HCEC 1CT (cell line): ENCODE measurements around the gene CDH23.
"Not testable (repeated sequence)": the region's sequence is repeated elsewhere in the genome, so short reads cannot be mapped to it uniquely, and the experiment has no call there.

Source experiments
- DNase-seq: peaks from one replicate; pipeline ENCODE4 v3.0.0-alpha.2; 2017

The CDH23 gene

DNA sequence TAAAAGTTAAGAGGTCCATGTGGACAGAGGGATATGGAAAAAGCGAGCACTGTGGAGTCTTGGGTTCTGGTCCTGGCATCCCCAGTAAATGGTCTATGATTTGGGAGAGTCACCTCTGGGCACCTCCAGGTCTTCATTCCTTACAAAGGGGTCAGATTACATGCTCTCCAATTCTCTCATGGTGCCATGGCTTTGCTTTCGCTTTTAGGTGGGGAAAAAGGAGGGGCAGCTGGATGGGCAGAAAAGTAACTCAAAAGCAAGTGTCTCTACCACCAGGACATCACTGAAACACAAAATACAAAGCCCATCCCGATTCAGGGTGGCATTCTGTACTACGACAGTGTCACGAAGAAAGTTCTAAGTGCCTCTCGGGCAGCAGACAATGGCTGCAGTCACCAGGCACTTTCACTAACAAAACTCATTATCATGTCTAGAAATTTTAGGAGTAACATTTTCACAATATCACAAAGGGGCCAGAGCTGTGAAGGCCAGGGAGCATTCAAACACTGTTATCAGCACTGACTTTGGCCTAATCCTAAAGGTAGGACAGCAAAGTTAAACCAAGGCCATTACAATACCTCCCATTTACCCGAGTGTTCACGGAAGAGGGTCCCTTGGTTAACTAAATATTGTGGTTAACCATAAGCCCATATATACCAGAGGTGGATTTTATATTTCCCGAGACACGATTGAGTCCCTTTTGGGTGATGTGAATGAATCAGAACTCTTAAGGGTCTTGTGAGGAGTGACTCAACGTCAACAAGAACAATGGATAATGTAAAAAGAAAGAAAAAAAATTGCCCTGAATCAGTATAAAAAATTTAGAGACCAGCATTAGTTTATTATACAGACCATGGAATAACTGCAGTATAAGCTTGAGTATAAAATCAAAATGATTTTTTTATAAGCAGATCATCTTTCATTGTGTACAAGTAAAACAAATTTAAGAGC is 451.9 kb downstream of the CDH23 start:
- DNase-seq = no peak

GRCh38 chr10:71849461-71849908 is 452.8 kb downstream of the CDH23 start:
- DNase-seq = no peak

GRCh38 chr10:71850021-71850742 is 453.5 kb downstream of the CDH23 start:
- DNase-seq = no peak

DNA sequence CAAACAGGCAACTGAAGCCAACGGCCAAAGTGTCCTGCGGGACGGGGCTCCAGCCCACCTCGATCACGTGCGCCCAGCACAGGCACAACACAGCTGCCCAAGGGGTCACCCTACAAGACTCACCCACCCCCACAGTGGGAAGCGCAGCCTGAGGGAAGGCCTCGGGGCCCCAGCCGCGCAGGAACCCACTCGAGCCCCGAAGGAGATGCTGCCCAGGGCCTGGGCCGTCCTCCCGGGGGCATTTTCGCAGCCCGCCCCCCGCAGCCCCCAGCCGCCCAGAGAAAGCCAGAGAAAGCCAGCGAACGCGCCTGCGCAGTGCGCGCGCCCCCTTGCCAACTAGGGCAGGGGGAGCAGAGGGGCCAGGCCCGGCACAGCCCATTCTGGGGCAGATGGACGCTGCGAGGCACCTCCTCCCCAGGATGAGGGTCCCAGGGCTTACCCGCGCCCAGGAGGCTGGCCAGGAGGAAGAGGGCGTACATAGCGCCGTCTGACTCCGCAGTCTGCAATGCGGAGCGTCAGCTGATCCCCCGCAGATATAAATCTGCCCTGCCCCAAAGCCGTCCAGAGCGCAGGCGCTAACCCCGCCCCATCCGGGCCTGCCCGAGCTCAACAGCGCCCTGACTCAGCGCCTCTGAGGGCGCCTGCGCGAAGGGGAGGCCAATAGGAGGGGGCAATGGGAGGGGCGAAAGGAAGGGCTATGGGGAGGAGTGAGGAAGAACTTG is 454.2 kb downstream of the CDH23 start, which contains the start of gene PSAP:
TSS of gene PSAP (minus strand) at position 509 of the 722 bp plus-strand sequence. CDS start at position 479, 30 bp downstream.
- DNase-seq = peak; percentile 95

DNA sequence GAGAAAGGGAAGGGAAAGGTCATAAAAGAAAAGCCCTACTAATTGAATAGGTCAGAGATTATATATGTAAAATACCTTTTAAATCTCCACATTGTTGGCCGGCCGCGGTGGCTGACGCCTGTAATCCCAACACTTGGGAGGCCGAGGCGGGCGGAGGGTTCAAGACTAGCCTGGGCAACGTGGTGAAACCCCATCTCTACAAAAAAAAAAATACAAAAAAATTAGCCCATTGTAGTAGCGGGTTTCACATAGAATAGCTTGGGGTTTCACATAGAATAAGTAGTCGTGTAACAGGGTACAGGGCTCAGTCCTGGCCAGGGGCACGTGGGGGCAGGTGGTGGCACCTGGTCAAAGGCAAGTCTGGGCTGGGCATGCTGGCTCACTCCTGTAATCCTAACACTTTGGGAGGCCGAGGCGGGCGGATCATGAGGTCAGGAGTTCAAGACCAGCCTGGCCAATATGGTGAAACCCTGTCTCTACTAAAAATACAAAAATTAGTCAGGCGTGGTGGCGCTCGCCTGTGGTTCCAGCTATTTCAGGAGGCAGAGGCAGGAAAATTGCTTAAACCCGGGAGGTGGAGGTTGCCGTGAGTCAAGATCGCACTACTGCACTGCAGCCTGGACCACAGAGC is 454.9 kb downstream of the CDH23 start:
- DNase-seq = not testable (repeated sequence)

- no peak for DNase-seq
Observed at GRCh38 chr10:71852355-71852937, 455.7 kb downstream of the CDH23 start.

DNA sequence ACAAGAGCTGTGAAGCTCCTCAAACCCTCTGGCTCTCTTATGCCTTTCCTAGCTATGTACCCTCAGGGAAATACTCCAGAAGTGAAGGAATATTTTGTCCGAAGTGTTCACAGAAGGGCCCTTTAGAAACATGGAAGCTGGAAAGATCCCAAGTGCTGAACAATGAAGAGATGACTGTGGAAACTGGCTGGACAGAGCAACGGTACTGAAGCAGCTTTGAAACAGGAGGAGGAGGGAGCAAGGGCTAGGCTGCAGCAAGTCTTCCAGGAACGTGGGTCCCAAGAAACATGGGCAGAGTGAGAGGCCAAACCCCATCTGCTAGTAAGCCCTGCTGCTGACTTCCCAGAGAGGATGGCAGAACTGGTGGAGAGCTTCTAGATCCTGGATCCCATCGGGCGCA is 457.3 kb downstream of the CDH23 start:
- no peak for DNase-seq

- DNase-seq = no peak
Observed at GRCh38 chr10:71856619-71857018, 459.9 kb downstream of the CDH23 start.

DNA sequence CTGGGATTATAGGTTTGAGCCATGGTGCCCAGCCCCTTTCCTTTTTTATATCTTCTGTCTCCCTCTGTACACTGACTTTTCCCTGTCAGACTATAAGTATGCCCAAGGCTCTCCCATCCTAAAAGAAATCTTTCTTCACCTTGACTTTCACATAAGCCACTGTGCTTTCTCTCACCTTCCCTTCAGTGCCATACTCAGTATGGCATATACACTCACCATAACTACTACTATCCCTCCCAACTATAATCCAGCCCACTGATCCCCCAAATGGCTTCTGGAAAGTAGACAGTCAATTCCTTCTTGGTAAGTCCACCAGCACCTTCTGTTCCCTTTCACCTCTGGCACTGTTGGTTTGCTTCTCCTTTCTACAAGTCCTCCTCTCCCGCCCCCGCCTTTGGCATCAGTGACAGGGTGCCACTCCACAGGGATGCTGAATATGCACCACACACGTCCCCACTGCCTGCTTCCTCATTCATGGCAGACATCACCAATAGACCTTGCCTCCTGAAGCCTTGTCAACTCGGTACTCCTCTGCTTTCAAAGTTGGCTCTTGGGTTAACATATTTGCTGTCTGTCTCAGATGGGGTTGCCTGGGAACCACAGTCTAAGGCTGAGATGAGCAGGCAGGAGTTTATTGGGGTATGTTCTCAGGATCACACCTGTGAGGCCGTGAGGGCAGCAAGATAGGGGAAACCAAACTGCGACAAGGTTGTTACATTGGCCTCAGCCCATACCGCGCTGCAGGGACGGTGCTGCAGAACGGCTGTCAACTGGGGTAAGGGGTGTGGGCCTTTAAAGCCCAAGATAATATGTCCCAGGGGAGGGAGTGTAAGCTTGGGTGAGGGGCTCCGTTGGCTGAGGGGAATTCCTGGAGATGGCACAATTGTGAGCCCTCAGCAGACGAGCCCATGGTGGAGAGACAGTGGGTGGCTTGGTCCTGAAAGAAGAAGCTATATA is 461.5 kb downstream of the CDH23 start:
- no peak for DNase-seq

DNA sequence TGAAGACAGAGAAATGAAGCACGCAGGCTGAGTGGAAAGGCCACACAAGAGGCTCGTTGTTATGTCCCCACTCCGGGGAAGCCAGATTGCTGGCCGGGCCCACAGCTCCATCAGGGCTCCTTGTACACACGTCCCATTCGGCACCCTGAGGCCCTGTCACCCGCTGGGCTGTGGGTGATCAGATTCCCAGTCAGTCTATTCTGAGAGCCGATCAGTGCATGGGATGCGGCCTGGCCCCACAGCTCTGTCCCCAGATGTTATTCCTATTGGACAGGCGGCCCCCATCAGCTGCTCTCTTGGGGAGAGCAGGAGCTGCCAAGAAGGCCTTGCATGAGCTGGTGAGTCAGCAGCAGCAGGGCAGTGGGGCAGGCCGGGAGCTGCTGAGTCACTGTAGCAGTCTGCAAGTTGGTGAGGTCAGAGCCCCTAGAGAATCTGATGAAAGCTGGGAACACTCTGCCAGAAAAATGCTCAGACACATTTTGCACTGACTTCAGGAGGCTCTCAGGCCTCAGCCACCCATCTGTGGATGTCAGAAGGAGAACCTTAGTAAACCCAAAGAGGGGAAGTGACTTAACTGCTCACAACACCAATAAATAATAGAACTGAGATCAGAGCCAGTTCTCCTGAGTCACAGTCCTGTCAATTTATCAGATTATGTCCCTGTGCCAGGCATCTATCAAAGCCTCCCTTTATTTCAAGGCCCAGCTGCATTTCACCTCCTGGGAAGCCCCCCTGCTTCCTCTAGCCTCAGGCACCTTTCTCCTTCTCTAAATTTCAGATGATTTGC is 463.7 kb downstream of the CDH23 start:
- DNase-seq = peak; percentile 100

DNA sequence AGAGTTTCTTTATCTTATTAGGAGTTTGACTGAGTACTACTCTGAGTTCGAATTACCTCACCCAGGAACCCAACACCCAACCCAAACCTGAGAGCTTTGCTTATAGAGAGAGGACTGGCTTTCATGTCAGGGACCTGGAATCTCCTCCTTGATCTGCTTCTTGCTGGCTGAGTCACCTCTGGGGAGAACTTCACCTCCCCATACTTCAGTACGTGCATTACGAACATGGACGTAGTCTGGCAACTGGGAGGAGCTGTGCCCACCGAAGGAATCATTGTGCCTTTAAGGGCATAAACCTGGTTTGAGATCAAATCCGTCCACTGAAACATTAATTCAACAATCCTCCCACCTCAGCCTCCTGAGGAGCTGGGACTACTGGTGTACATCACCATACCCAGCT is 466.5 kb downstream of the CDH23 start:
- DNase-seq = peak; percentile 41

- peak; percentile 67 for DNase-seq
Observed at GRCh38 chr10:71864911-71865361, 468.2 kb downstream of the CDH23 start.
